Measurements from ENCODE around the gene QRICH1.
"Not testable (repeated sequence)": the region's sequence is repeated elsewhere in the genome, so short reads cannot be mapped to it uniquely, and the experiment has no call there.

The QRICH1 gene

DNA sequence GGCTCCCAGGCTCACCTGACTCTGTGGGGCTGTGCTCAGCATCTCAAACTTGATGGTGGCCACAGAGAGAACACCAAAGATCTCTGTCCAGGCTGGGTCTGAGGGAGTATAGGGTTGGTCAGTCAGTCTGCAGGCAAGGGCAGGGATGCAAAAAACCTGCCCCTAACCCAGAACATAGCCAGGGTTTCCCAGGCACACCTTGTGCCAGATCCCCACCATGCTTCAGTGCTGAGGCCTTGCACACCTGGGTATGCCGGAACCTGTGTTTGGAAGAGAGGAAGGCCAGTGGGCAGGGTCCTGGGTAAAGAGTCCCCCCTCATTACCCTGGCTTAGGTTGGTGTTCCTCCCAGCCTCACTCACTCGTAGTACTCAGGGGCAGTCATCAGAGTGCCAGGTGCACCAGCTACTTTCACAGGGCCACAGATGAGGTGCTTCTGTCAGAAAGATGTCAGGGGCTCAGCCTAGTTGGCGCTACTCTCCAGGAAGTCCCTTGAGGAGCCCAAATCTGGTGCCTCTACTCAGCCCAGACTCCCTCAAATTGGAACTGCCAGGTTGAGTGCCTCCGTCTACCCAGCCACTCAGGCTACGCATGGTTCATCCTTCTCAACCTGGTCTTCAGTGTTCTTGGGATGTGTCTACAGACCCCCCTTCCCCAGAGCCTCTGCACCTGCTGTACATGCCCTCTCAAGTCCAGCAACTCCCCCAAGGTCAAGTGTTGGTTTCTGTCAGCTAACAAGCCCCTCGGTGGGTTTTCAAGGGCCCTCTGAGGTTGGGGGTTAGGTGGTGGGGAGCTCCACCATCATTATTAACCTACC is 77.2 kb downstream of the QRICH1 start:
- no peak for DNase-seq

GRCh38 chr3:49015765-49016164 is 78.1 kb downstream of the QRICH1 start:
- DNase-seq, result no peak

DNA sequence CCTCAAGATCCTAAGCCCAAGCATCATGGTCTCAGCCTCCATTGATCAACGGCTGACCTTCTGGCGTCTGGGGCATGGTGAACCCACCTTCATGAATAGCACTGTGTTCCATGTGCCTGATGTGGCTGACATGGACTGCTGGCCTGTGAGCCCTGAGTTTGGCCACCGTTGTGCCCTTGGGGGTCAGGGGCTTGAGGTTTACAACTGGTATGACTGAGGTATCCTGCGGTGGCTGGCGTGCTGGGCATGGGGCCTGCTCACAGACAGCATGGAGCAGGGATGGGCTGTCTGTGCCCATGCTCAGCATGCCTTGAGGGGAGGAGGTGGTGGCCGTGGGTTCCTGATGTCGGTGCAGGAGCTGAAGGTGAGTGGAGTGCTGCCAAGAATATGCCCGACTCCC is 78.8 kb downstream of the QRICH1 start:
- DNase-seq, result no peak

DNA sequence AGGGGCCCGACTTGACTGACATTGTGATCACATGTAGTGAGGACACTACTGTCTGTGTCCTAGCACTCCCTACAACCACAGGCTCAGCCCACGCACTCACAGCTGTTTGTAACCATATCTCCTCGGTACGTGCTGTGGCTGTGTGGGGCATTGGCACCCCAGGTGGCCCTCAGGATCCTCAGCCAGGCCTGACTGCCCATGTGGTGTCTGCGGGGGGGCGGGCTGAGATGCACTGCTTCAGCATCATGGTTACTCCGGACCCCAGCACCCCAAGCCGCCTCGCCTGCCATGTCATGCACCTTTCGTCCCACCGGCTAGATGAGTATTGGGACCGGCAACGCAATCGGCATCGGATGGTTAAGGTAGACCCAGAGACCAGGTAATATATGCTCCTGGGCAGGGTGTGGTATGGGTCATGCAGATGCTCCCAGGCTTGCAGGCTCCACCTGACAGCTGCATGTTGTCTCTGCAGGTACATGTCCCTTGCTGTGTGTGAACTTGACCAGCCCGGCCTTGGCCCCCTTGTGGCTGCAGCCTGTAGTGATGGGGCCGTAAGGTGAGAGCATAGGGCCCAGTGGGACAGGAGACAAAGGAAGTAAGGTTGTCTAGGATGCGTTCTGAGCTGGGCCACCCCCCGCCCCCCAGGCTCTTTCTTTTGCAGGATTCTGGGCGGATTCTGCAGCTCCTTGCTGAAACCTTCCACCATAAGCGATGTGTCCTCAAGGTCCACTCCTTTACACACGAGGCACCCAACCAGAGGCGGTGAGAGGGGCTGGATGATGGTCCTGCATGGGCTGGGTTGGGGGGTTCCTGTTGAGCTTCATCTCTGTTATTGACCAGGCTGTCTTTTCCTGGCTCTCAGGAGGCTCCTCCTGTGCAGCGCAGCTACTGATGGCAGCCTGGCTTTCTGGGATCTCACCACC is 79.9 kb downstream of the QRICH1 start:
- DNase-seq, result no peak

- DNase-seq, result no peak
Observed at GRCh38 chr3:49013113-49013737, 80.6 kb downstream of the QRICH1 start.

- no peak for DNase-seq
Observed at GRCh38 chr3:49012441-49013017, 81.3 kb downstream of the QRICH1 start.

- no peak for DNase-seq
Observed at GRCh38 chr3:49009396-49009795, 84.5 kb downstream of the QRICH1 start.

DNA sequence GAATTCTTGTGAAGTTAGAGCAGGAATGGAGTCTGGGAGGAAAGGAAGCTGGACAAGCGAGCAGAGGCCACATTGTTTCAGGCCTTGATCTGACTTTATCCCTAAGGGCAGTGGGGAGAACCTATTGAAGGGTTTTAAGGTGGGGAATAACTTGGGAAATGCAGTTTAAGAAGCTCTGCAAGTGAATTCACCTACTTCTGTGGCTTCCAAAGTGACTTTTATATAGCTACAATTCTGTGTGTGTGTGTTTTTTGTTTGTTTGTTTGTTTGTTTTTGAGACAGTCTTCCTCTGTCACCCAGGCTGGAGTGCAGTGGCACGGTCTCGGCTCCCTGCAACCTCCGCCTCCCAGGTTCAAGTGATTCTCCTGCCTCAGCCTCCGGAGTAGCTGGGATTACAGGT is 85.2 kb downstream of the QRICH1 start:
- not testable (repeated sequence) for DNase-seq

GRCh38 chr3:49007771-49008528 is 85.9 kb downstream of the QRICH1 start:
- peak; percentile 45 for DNase-seq

DNA sequence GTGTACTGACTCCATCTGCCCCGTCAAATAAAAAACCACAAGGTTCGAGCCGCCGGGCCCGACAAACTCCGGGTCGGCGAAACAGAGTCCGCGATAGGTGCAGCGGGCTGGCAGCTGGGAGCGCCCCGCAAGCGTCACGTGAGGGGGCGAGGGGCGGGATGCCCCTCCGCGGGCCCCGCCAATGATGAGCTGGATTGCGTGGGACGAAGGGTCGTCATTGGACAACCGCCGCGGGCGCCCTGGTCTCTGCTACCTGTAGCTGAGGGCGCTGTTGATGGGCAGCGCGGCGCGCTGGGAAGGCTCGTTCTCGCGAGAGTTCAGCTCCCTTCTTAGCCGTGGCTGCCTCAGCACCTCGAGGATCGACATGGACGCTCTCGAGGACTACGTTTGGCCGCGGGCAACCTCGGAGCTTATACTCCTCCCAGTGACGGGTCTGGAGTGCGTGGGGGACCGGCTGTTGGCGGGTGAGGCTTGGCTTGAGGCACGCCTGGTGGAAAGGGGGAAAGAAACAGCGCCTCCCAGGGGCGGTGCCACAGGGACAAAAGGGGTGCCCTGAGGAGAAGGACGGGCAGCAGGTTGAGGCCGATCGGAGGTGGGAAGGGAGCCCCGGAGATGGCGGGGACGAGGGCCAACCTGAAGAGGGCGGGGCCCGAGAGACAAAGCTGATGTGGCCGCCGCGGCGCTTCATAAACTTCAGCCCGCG is 86.7 kb downstream of the QRICH1 start, which contains the start of gene WDR6:
TSS of gene WDR6 (plus strand) at position 324 of the 703 bp plus-strand sequence. CDS start at position 365, 41 bp downstream.
- peak; percentile 91 for DNase-seq

GRCh38 chr3:49006408-49007067 is 87.3 kb downstream of the QRICH1 start:
- no peak for DNase-seq

- DNase-seq, result no peak
Observed at GRCh38 chr3:49005998-49006397, 87.9 kb downstream of the QRICH1 start.

- DNase-seq, result no peak
Observed at GRCh38 chr3:49005303-49005680, 88.6 kb downstream of the QRICH1 start.

DNA sequence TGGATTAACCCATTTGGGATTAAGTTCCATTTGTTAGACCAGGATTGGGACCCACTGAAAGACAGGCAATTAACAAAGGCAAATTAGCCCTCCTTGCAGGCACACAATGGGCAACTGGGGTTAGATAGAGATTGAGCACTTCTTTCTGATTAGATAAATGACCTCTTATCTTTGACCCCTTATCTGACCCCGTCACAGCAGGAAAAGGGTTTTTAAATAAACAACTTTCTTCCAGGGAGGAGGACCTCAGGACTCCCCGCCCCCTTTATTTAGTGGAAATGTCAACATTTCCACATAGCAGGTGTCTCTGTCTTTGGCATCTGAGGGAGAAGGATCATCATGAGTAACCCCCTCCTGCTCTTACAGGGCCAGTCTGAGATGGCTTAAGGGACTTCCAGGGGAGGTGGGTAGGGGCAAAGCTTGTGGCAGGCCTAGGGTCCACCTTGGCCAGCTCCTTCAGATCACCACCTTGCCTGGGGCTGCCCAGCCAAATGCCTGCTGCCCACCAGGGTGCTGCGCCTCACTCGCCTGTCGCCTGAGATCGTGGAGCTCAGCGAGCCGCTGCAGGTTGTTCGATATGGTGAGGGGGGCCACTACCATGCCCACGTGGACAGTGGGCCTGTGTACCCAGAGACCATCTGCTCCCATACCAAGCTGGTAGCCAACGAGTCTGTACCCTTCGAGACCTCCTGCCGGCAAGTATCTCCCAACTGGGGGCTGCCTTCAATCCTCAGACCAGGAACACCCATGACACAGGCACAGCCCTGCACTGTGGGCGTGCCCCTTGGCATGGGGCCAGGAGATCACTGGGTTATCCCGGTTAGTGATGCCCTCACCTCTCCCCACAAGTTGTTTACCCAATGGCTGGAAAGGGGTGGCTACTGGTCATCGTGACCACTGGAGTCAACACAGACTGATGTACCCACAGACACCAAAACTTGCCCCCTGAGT is 89.2 kb downstream of the QRICH1 start:
- no peak for DNase-seq

DNA sequence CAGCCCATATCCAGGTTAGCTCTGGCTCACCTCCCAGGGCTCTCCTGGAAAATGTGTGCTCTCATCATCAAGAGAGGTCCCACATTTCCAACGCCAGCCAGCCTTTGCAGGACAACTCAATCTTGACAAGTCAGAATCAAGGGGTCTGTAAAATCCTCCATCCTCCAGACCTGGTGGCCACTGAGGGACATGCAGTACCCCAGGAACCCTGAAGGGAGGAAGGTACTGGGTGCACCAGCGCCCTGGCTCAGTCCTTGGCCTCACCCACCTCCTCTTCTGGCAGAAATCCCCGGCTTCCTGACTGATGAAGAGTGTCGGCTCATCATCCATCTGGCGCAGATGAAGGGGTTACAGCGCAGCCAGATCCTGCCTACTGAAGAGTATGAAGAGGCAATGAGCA is 92.7 kb downstream of the QRICH1 start:
- no peak for DNase-seq

GRCh38 chr3:48999085-48999858 is 94.6 kb downstream of the QRICH1 start:
- DNase-seq, result no peak

DNA sequence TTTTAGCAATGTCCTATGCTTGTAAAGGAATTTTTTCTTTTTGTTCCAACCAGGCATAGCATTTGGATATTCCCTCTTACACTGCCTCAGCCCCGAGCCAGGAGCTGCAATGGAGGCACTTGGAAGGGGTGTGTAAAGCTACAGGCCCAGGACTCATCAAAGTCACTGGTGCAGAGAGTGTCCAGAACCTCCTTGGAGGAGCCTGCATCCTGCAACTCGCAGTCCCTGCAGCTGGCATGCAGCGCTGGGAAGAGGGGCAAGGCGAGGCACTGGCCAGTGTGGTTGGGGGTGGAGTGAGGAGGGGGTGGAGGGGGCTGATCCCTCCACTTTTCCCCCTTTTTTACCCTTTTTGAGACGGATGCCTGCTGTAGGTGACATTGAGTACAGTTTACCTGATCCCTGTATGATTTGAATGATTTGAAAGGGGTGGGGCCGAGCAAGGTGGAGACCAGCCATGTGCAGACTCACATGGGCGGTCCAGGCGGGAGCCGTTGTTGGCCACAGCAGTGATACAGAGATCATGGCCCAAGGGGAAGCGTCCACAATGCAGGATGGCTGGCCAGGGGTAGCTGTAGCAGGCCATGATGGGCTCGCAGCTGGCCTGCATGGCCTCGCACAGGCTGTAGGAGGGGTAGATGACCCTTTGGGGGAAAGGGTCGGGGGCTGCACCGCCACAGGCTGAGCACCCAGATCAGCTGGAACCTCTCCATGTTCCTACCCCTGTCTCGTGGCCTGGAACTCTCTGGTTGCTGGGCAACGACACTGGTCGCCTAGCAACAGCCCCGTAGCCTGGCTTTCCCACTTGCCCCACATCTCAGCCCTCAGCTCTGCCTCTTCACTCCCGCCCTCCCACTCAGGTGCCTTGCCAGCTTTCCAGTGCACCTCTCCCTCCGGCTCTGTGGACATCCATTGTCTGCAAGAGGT is 95.9 kb downstream of the QRICH1 start:
- no peak for DNase-seq

Measured in SIG-M5 (cell line).